Measurements from ENCODE around the gene PAPOLA.

- TF ChIP-seq POLR2AphosphoS5 (IDR thresholded peaks at IDR 0.05; ENCODE audit: low read depth) (no peak), CTCF (conservative IDR thresholded peaks at IDR 0.05; ENCODE audit: low read depth in 2 of 2) (no peak)
Measured at GRCh38 chr14:96489327-96489726, 12.9 kb upstream of the PAPOLA start.

Data from GM23338 (cell line).